ENCODE data around the gene RPS6KA5.

DNA sequence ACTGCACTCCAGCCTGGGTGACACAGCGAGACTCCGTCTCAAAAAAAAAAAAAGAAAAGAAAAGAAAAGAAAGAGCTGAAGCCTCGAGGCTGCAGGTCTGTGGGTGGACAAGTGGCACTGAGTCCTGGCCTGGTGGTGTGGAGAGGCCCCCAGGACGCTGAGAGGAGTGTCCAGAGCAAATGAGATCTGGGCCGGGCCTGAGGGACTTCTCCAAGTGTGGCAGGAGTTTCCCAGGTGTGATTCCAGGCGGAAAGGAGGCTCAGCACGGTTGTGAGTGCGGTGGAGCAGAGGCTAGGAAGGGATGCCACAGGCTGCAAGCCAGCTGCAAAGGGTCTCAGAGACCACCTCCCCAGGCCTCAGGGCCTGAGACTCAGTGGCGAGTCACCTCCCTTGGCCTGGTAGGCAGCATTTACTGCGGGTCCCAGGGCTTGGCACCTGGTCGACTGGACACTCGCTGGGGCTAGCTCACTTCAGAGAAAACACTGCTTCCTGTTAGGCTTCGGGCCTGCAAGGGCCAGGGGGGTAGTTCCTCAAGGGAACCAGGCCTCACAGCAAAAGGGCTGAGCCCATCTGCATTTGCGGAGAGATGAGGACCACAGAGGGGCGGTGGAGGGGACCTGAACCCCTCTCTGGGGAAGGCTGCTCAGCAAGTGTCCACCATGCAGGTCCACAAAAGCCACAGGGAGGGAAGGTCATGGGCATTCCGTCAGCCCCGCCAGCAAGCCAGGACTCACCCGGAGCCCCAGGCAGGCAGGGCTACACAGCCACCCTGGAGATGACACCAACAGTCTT lies 256.0 kb downstream of the RPS6KA5 start:
- TF ChIP-seq, protein P1, sequence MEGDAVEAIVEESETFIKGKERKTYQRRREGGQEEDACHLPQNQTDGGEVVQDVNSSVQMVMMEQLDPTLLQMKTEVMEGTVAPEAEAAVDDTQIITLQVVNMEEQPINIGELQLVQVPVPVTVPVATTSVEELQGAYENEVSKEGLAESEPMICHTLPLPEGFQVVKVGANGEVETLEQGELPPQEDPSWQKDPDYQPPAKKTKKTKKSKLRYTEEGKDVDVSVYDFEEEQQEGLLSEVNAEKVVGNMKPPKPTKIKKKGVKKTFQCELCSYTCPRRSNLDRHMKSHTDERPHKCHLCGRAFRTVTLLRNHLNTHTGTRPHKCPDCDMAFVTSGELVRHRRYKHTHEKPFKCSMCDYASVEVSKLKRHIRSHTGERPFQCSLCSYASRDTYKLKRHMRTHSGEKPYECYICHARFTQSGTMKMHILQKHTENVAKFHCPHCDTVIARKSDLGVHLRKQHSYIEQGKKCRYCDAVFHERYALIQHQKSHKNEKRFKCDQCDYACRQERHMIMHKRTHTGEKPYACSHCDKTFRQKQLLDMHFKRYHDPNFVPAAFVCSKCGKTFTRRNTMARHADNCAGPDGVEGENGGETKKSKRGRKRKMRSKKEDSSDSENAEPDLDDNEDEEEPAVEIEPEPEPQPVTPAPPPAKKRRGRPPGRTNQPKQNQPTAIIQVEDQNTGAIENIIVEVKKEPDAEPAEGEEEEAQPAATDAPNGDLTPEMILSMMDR (conservative IDR thresholded peaks at IDR 0.05 in 1 of 2, IDR thresholded peaks at IDR 0.05 in 1 of 2; ENCODE audit: low read depth in 1 of 2, low read length in 2 of 2): no peak
- no peak for TF ChIP-seq EZH2 (IDR thresholded peaks at IDR 0.05; ENCODE audit: low read length, missing control alignments)
